ENCODE measurements around the gene L3MBTL4. TPM values are rescaled to one million over a fixed set of nuclear protein-coding genes. Genes with fewer than 3 reads are reported as not detected.

Gene L3MBTL4
- total RNA-seq, 1 experiment from 2014 or later, result 2.1 TPM

- H3K27me3 Mint-ChIP-seq (ENCODE audit: unreplicated experiment), result peaks cover 16% of the 10 kb centered on the region
- H3K4me1 Mint-ChIP-seq (ENCODE audit: low read depth, unreplicated experiment), result no peaks in the 10 kb centered on the region
- TF ChIP-seq CTCF (IDR thresholded peaks at IDR 0.05; ENCODE audit: unreplicated experiment), result no peak
- CTCF ChIA-PET, result no interaction called here
- no peaks in the 10 kb centered on the region for H3K36me3 Mint-ChIP-seq (ENCODE audit: insufficient read depth, unreplicated experiment)
- BruUV-seq (replicated peaks), result no TSS peak
- H3K9me3 Mint-ChIP-seq (ENCODE audit: low read depth, unreplicated experiment), result peaks cover 7% of the 10 kb centered on the region
- no peak for DNase-seq
- H3K27ac Mint-ChIP-seq (ENCODE audit: unreplicated experiment), result no peak overlapping the region
- intact Hi-C loops (cut with micrococcal nuclease; ENCODE audit: unreplicated experiment), result no loop called here
- no peak overlapping the region for H3K4me3 Mint-ChIP-seq (ENCODE audit: low read depth, unreplicated experiment)
Observed at GRCh38 chr18:5918205-5918858, 496.4 kb downstream of the L3MBTL4 start.

GRCh38 chr18:5914951-5915350 lies 499.8 kb downstream of the L3MBTL4 start:
- Mint-ChIP-seq H3K4me3 (ENCODE audit: low read depth, unreplicated experiment) (no peak overlapping the region), H3K36me3 (ENCODE audit: insufficient read depth, unreplicated experiment) (no peaks in the 10 kb centered on the region), H3K4me1 (ENCODE audit: low read depth, unreplicated experiment) (no peaks in the 10 kb centered on the region), H3K27ac (ENCODE audit: unreplicated experiment) (no peak overlapping the region), H3K27me3 (ENCODE audit: unreplicated experiment) (peaks cover 4% of the 10 kb centered on the region), H3K9me3 (ENCODE audit: low read depth, unreplicated experiment) (peaks cover 6% of the 10 kb centered on the region)
- TF ChIP-seq CTCF (IDR thresholded peaks at IDR 0.05; ENCODE audit: unreplicated experiment), result no peak
- intact Hi-C loops (cut with micrococcal nuclease; ENCODE audit: unreplicated experiment), result no loop called here
- DNase-seq, result no peak
- CTCF ChIA-PET, result no interaction called here
- BruUV-seq (replicated peaks), result no TSS peak

DNA sequence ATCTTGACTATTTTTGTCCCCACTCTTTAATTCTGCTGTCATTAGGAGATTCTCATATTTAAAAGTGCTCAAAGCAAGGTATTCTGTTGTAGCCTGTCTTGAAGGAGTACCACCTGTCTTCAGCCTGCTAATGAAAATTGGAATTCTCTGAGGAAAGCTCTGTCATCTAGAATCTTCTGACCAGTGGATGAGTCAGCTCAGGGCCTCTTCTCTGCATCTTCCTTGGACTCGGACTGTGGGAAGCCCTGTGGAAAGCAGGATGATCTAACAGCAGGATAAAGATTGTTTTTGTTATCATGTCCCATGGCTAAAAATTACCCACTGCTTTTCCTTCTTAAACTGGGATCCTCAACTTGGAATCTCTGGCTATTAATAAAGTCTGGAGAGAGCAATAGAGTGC lies 500.7 kb downstream of the L3MBTL4 start:
- CTCF ChIA-PET, result no interaction called here
- Mint-ChIP-seq H3K9me3 (ENCODE audit: low read depth, unreplicated experiment) (peaks cover 6% of the 10 kb centered on the region), H3K4me1 (ENCODE audit: low read depth, unreplicated experiment) (no peaks in the 10 kb centered on the region), H3K4me3 (ENCODE audit: low read depth, unreplicated experiment) (no peak overlapping the region), H3K27ac (ENCODE audit: unreplicated experiment) (no peak overlapping the region), H3K36me3 (ENCODE audit: insufficient read depth, unreplicated experiment) (no peaks in the 10 kb centered on the region), H3K27me3 (ENCODE audit: unreplicated experiment) (no peaks in the 10 kb centered on the region)
- no peak for TF ChIP-seq CTCF (IDR thresholded peaks at IDR 0.05; ENCODE audit: unreplicated experiment)
- no peak for DNase-seq
- intact Hi-C loops (cut with micrococcal nuclease; ENCODE audit: unreplicated experiment), result no loop called here
- no TSS peak for BruUV-seq (replicated peaks)

DNA sequence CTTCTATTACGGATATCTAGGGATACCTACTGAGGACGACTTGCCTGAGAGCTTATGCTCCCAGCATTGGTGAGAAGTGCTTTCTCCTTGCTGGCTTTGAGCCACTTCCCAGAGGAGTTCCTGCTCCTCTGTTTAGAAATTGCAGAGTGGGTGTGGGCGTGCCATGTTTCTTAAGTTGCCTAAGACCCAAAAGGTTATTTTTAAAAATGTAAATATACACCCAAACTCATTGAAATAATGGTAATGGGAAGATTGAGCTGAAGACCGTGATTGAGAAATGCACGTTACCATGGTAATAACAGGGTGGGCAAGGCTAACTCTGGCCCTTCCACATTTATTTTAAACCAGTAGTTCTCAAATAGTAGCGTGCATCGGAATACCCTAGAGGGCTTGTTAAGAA lies 502.1 kb downstream of the L3MBTL4 start:
- no TSS peak for BruUV-seq (replicated peaks)
- Mint-ChIP-seq H3K36me3 (ENCODE audit: insufficient read depth, unreplicated experiment) (no peaks in the 10 kb centered on the region), H3K27me3 (ENCODE audit: unreplicated experiment) (no peaks in the 10 kb centered on the region), H3K4me1 (ENCODE audit: low read depth, unreplicated experiment) (no peaks in the 10 kb centered on the region), H3K9me3 (ENCODE audit: low read depth, unreplicated experiment) (peaks cover 4% of the 10 kb centered on the region), H3K4me3 (ENCODE audit: low read depth, unreplicated experiment) (no peak overlapping the region), H3K27ac (ENCODE audit: unreplicated experiment) (no peak overlapping the region)
- CTCF ChIA-PET, result no interaction called here
- no peak for TF ChIP-seq CTCF (IDR thresholded peaks at IDR 0.05; ENCODE audit: unreplicated experiment)
- intact Hi-C loops (cut with micrococcal nuclease; ENCODE audit: unreplicated experiment), result no loop called here
- DNase-seq, result no peak

All from Calu3 (cell line).